Effector memory CD4-positive, alpha-beta T cell (primary cell): Measurements from ENCODE around the gene AKR1C8.
"Not testable (repeated sequence)": the region's sequence is repeated elsewhere in the genome, so short reads cannot be mapped to it uniquely, and the experiment has no call there.

Source experiments
- DNase-seq, 3 donors: peaks; one replicate each; pipeline ENCODE4 v3.0.0-alpha.2; 2020
- H3K27ac ChIP-seq: 2 replicates; pipeline ENCODE4 v1.7.0; 2013; ENCODE audit warnings: mild to moderate bottlenecking, low read length, moderate library complexity; ENCODE audit not compliant: insufficient read depth, poor library complexity, severe bottlenecking
- H3K27me3 ChIP-seq: replicated peaks from 2 replicates; pipeline ENCODE4 v1.7.0; 2013; ENCODE audit warnings: mild to moderate bottlenecking, low read length; ENCODE audit not compliant: insufficient read depth, control insufficient read depth, poor library complexity, severe bottlenecking
- H3K36me3 ChIP-seq: 2 replicates; pipeline ENCODE4 v1.7.0; 2013; ENCODE audit warnings: mild to moderate bottlenecking, low read length, moderate library complexity; ENCODE audit not compliant: control insufficient read depth, insufficient read depth
- H3K4me1 ChIP-seq: 2 replicates; pipeline ENCODE4 v1.7.0; 2013; ENCODE audit warnings: low read length, mild to moderate bottlenecking; ENCODE audit not compliant: control insufficient read depth, insufficient read depth, poor library complexity, severe bottlenecking
- H3K4me3 ChIP-seq: 2 replicates; pipeline ENCODE4 v1.7.0; 2013; ENCODE audit warnings: low read length, low read depth, mild to moderate bottlenecking; ENCODE audit not compliant: insufficient read depth, poor library complexity, severe bottlenecking
- H3K9me3 ChIP-seq: 2 replicates; pipeline ENCODE4 v1.7.0; 2013; ENCODE audit warnings: mild to moderate bottlenecking, low read length, moderate library complexity; ENCODE audit not compliant: control insufficient read depth

The AKR1C8 gene

GRCh38 chr10:5209776-5210175, 24.8 kb upstream of the AKR1C8 start:
- H3K36me3 ChIP-seq, H3K27ac ChIP-seq, H3K9me3 ChIP-seq, H3K4me3 ChIP-seq, H3K27me3 ChIP-seq, H3K4me1 ChIP-seq, DNase-seq: not testable (repeated sequence)

- H3K4me1 ChIP-seq, result no peaks in the 10 kb centered on the region
- no peak overlapping the region for H3K4me3 ChIP-seq
- DNase-seq, result no peak
- no peaks in the 10 kb centered on the region for H3K36me3 ChIP-seq
- no peak overlapping the region for H3K27ac ChIP-seq
- H3K9me3 ChIP-seq, result no peaks in the 10 kb centered on the region
- no peaks in the 10 kb centered on the region for H3K27me3 ChIP-seq
These were observed 21.8 kb upstream of the AKR1C8 start for GRCh38 chr10:5206799-5207198.

GRCh38 chr10:5199398-5199797, 14.4 kb upstream of the AKR1C8 start:
- H3K27ac ChIP-seq, result no peak overlapping the region

DNA sequence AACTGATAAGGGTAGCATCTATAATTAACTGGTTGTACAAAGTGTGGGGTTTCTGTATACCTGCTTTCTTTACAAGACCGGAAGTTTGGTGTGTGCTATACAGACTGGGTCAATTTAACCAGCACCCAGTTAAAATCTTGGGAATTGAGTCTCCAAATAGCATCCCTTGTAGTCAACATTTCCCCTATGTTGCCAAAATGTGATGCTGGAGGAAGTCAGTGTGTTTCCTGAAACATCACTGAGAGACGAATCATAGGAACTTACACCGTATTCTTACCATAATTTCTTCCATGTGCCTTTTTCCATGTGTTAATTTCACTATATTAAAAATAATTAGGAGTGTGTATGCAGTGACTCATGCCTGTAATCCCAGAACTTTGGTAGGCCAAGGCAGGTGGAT, 13.4 kb upstream of the AKR1C8 start:
- DNase-seq, result no peak
- H3K9me3 ChIP-seq, result no peaks in the 10 kb centered on the region
- H3K27ac ChIP-seq, result no peak overlapping the region
- H3K36me3 ChIP-seq, result no peaks in the 10 kb centered on the region
- no peaks in the 10 kb centered on the region for H3K27me3 ChIP-seq
- no peak overlapping the region for H3K4me3 ChIP-seq
- H3K4me1 ChIP-seq, result no peaks in the 10 kb centered on the region

More at GRCh38 chr10:5199398-5199797, 14.4 kb upstream of the AKR1C8 start:
- no peak overlapping the region for H3K4me3 ChIP-seq
- H3K27me3 ChIP-seq, result no peaks in the 10 kb centered on the region
- no peaks in the 10 kb centered on the region for H3K4me1 ChIP-seq
- H3K36me3 ChIP-seq, result no peaks in the 10 kb centered on the region
- H3K9me3 ChIP-seq, result no peaks in the 10 kb centered on the region
- DNase-seq, result no peak

DNA sequence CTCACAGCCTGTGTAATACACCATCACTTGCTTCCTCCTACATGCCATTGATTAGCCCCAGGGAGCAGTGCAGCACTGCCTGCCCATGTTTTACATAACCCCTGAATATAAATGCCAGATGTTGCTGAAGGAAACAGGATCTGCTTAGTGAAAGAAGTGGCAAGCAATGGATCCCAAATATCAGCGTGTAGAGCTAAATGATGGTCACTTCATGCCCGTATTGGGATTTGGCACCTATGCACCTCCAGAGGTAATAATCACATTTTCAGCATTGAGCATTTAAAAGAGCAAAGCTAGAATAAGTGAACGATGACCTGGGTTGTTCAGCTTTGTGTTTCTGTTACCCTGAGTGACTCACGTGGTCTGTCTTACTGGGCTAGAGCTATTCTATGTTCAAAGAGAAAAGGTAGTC, 11.8 kb upstream of the AKR1C8 start, which contains the start of gene AKR1C4:
AKR1C4 (plus strand) TSS at position 136 of the 412 bp plus-strand sequence; CDS start at position 167, 31 bp downstream.
- no peaks in the 10 kb centered on the region for H3K36me3 ChIP-seq
- H3K27me3 ChIP-seq, result no peaks in the 10 kb centered on the region
- H3K9me3 ChIP-seq, result no peaks in the 10 kb centered on the region
- no peak within 1 kb of the TSS for H3K27ac ChIP-seq
- DNase-seq, result no peak
- H3K4me3 ChIP-seq, result no peak within 1 kb of the TSS
- no peaks in the 10 kb centered on the region for H3K4me1 ChIP-seq

- no peaks in the 10 kb centered on the region for H3K27me3 ChIP-seq
- no peak for DNase-seq
These were observed 10.9 kb upstream of the AKR1C8 start for GRCh38 chr10:5195727-5196374.

GRCh38 chr10:5194431-5194830, 9.5 kb upstream of the AKR1C8 start:
- no peak for DNase-seq
- Histone ChIP-seq H3K4me3 (no peak overlapping the region), H3K27ac (no peak overlapping the region), H3K9me3 (no peaks in the 10 kb centered on the region), H3K36me3 (no peaks in the 10 kb centered on the region), H3K4me1 (no peaks in the 10 kb centered on the region), H3K27me3 (no peaks in the 10 kb centered on the region)

More at GRCh38 chr10:5195727-5196374, 10.9 kb upstream of the AKR1C8 start:
- no peaks in the 10 kb centered on the region for H3K9me3 ChIP-seq
- H3K36me3 ChIP-seq, result no peaks in the 10 kb centered on the region
- H3K27ac ChIP-seq, result no peak overlapping the region
- H3K4me3 ChIP-seq, result no peak overlapping the region
- no peaks in the 10 kb centered on the region for H3K4me1 ChIP-seq

DNA sequence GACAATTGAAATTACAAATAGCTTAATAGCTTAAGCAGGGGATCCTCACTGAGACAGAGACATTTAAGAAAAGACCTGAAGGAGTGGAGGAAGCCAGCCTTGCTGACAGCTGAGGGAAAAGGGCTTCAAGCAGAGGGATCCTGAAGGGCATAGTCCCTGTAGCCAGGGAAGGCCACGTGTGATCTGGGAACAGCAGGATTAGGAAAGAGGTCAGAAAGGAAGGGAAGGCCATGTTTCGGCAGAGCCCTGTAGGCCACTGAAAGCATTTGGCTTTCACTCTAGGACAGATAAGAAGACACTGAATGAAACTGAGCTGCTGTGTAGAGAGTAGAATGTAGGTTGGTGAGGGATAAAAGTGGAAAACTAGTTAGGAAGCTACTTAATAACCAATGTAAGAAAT, 3.4 kb upstream of the AKR1C8 start:
- DNase-seq, result no peak
- Histone ChIP-seq H3K4me1 (no peaks in the 10 kb centered on the region), H3K9me3 (no peaks in the 10 kb centered on the region), H3K4me3 (no peak overlapping the region), H3K27me3 (no peaks in the 10 kb centered on the region), H3K36me3 (no peaks in the 10 kb centered on the region), H3K27ac (no peak overlapping the region)

DNA sequence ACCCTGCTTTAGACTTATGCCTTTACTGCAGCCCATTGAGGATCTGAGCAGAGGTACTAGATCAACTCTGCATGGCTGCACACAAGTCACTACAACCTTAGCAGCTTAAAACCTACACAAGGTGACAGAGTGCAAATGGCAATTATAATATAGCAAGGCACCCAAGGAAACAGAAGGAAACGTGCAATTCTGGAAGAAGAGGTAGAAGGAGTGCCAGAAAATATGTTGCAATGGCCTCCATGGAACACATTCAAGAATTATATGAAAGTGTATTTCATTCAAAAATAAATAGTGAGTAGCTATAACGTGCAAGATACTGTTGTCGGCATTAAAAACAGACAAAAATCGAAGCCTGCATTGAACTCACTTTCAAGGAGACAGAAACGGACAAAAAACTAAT, 2.9 kb upstream of the AKR1C8 start:
- no peak for DNase-seq
- no peaks in the 10 kb centered on the region for H3K27me3 ChIP-seq
- H3K27ac ChIP-seq, result no peak overlapping the region
- no peaks in the 10 kb centered on the region for H3K9me3 ChIP-seq
- no peak overlapping the region for H3K4me3 ChIP-seq
- H3K4me1 ChIP-seq, result no peaks in the 10 kb centered on the region
- no peaks in the 10 kb centered on the region for H3K36me3 ChIP-seq

- Histone ChIP-seq H3K27ac (no peak overlapping the region), H3K9me3 (no peaks in the 10 kb centered on the region), H3K27me3 (no peaks in the 10 kb centered on the region), H3K4me3 (no peak overlapping the region), H3K36me3 (no peaks in the 10 kb centered on the region), H3K4me1 (no peaks in the 10 kb centered on the region)
- no peak for DNase-seq
These were observed 1.0 kb downstream of the AKR1C8 start for GRCh38 chr10:5183923-5184322.
